Kidney (tissue), 14 donors: ENCODE data around the gene MLLT3. TPM values are rescaled to one million over a fixed set of nuclear protein-coding genes. Genes with fewer than 3 reads are reported as not detected.

Source experiments
- DNase-seq, 5 donors: peaks; one replicate each; pipeline ENCODE4 v3.0.0-alpha.2; 2013 to 2020
- FAIRE-seq: peaks from 2 replicates; lab custom pipeline; 2012; peaks lifted over from hg19 to GRCh38; lab: Jason Lieb, UNC
- H3K27ac ChIP-seq, 2 donors: one replicate each; pipeline ENCODE4 v1.7.0; 2013; ENCODE audit warnings: low read depth in 2 of 2, low read length in 2 of 2, inconsistent platforms in 1 of 2
- H3K27me3 ChIP-seq: one replicate; pipeline ENCODE4 v1.7.1; 2013; ENCODE audit warnings: low read length, inconsistent platforms; ENCODE audit not compliant: control insufficient read depth, insufficient read depth
- H3K36me3 ChIP-seq, 3 donors: one replicate each; pipeline versions ENCODE4 v1.7.0 to v1.7.1; 2013; ENCODE audit warnings: low read length in 3 of 3, control low read depth in 1 of 3, inconsistent platforms in 1 of 3; ENCODE audit not compliant: insufficient read depth in 3 of 3, control insufficient read depth in 2 of 3
- H3K4me1 ChIP-seq, 3 donors: one replicate each; pipeline versions ENCODE4 v1.7.0 to v1.7.1; 2013; ENCODE audit warnings: low read length in 3 of 3, inconsistent platforms in 1 of 3, low read depth in 1 of 3; ENCODE audit not compliant: control insufficient read depth in 2 of 3, insufficient read depth in 2 of 3
- H3K4me3 ChIP-seq, 3 donors: one replicate each; pipeline versions ENCODE4 v1.7.0 to v1.8.1; 2013; ENCODE audit warnings: low read length in 3 of 3, control low read depth in 1 of 3, inconsistent platforms in 1 of 3
- H3K9ac ChIP-seq, 3 donors: one replicate each; pipeline versions ENCODE4 v1.7.0 to v1.7.1; 2013; ENCODE audit warnings: low read length in 3 of 3, control low read depth in 1 of 3, inconsistent platforms in 1 of 3
- H3K9me3 ChIP-seq, 3 donors: one replicate each; pipeline versions ENCODE4 v1.7.0 to v1.7.1; 2013; ENCODE audit warnings: low read length in 3 of 3, control low read depth in 1 of 3, inconsistent platforms in 1 of 3; ENCODE audit not compliant: control insufficient read depth in 2 of 3, insufficient read depth in 1 of 3
- CTCF ChIP-seq: IDR thresholded peaks from 3 replicates; pipeline ENCODE4 v1.5.1; 2012; ENCODE audit warnings: mild to moderate bottlenecking, moderate library complexity, borderline replicate concordance; ENCODE audit not compliant: insufficient read depth; ENCODE audit errors: extremely low read depth
- intact Hi-C: fragments of 100-400 bp; cut with DNase I; formaldehyde crosslinking; loops from one replicate; pipeline ENCODE4 v1.11.1; 2022
- polyA plus RNA-seq: library from polyadenylated mRNA; stranded (reverse); fragments of 350-450 nt; fragmentation: Illumina TruSeq; extraction: RNeasy Lipid Tissue Mini Kit (QIAGEN cat#74804); gene quantifications from one replicate; pipeline ENCODE4 v1.2.3, GENCODE V29; 2014; ENCODE audit warnings: low read depth, low replicate concordance; ENCODE audit not compliant: insufficient read depth
- total RNA-seq: library from RNA; stranded (reverse); fragmentation: NEBNext Ultra II Directional; extraction: Animal tissue kit (Norgen Biotek cat#: 25700); gene quantifications from one replicate; pipeline ENCODE4 v1.2.1, GENCODE V29; 2021
- donor health status: control.
- donor health status: control.
- donor health status: control.
- donor health status: control.
- donor health status: control.
- donor health status: DM: yes; HTN: yes; CAD: no.
- donor health status: Normal renal cell carcinoma (clear cell type).

Gene MLLT3
- total and polyA plus RNA-seq, 2 donors from 2014 or later: 15.8 to 19.7 TPM

GRCh38 chr9:20500101-20500500, 122.2 kb downstream of the MLLT3 start:
- Histone ChIP-seq H3K27ac (no peak overlapping the region), H3K36me3 (no peaks in the 10 kb centered on the region), H3K9me3 (no peaks in the 10 kb centered on the region), H3K4me1 (peaks cover 0 to 5% (median 1%) of the 10 kb centered on the region in 3 donors), H3K4me3 (no peak overlapping the region), H3K27me3 (no peaks in the 10 kb centered on the region), H3K9ac (no peak overlapping the region)
- FAIRE-seq (no peak), DNase-seq (no peak)
- TF ChIP-seq CTCF: no peak
- intact Hi-C loops: no loop called here

- TF ChIP-seq CTCF: no peak
- intact Hi-C loops: no loop called here
Observed at GRCh38 chr9:20499013-20499412, 123.3 kb downstream of the MLLT3 start.

GRCh38 chr9:20496328-20496727, 126.0 kb downstream of the MLLT3 start:
- peaks cover 0 to 5% (median 3%) of the 10 kb centered on the region in 3 donors for H3K4me1 ChIP-seq
- H3K4me3 ChIP-seq: no peak overlapping the region
- H3K27ac ChIP-seq: no peak overlapping the region
- FAIRE-seq (no peak), DNase-seq (no peak)
- H3K27me3 ChIP-seq: no peaks in the 10 kb centered on the region
- no peaks in the 10 kb centered on the region for H3K36me3 ChIP-seq
- H3K9me3 ChIP-seq: no peaks in the 10 kb centered on the region
- TF ChIP-seq CTCF: no peak
- H3K9ac ChIP-seq: no peak overlapping the region
- intact Hi-C loops: no loop called here

More at GRCh38 chr9:20499013-20499412, 123.3 kb downstream of the MLLT3 start:
- FAIRE-seq: no peak
- no peak overlapping the region for H3K27ac ChIP-seq
- DNase-seq: no peak
- no peaks in the 10 kb centered on the region for H3K36me3 ChIP-seq
- no peak overlapping the region for H3K9ac ChIP-seq
- H3K4me1 ChIP-seq: peaks cover 0 to 5% (median 3%) of the 10 kb centered on the region in 3 donors
- no peaks in the 10 kb centered on the region for H3K27me3 ChIP-seq
- no peak overlapping the region for H3K4me3 ChIP-seq
- no peaks in the 10 kb centered on the region for H3K9me3 ChIP-seq

- H3K36me3 ChIP-seq: no peaks in the 10 kb centered on the region
- no peak for TF ChIP-seq CTCF
- no peak overlapping the region for H3K27ac ChIP-seq
- H3K27me3 ChIP-seq: no peaks in the 10 kb centered on the region
- DNase-seq: peak in 1 of 5 donors; percentile 39
- no peaks in the 10 kb centered on the region for H3K9me3 ChIP-seq
- H3K4me3 ChIP-seq: no peak overlapping the region
- peaks cover 0 to 5% (median 3%) of the 10 kb centered on the region in 3 donors for H3K4me1 ChIP-seq
- intact Hi-C loops: no loop called here
- no peak for FAIRE-seq
- H3K9ac ChIP-seq: no peak overlapping the region
Observed at GRCh38 chr9:20495098-20495497, 127.2 kb downstream of the MLLT3 start.
